ENCODE results near the gene TPST2.

The TPST2 gene

DNA sequence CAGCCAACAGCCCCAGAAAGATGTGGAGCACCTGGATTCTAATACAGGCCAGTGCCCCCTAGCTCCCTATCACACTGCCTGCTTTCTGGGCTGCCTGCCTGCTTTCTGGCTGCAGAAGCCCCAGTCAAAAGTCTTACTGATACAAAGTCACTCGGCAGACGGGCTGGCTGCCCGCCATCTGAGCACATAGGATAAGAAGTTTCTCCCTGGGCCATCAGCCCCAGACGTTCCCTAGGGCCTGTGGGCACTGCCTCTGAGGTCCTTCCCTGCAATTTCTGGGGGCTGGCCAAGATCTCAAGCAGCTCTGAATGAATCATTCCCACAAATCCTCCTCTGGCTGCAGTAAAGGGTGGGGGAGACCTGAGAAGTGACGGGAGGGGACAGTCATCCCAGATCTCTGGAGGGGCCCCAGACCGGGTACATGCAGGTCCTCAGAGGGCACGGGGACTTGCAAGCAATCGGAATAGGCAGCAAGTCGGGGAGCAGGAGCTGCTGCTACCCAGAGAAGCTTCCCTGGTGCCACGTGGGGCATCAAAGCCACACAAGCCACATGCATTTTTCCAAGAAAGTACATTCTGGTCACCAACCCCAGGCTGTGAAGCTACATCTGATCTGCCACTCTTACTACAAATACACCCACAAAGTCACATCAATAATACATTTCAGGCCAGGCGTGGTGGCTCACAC, 4.7 kb downstream of the TPST2 start:
- peak; percentile 39 for DNase-seq (ENCODE audit: low read depth)
- H3K4me3 ChIP-seq (ENCODE audit: low read depth, low read length): no peak overlapping the region

- no peak for DNase-seq (ENCODE audit: low read depth)
- H3K4me3 ChIP-seq (ENCODE audit: low read depth, low read length): no peak overlapping the region
Measured at GRCh38 chr22:26584010-26584409, 5.9 kb downstream of the TPST2 start.

DNA sequence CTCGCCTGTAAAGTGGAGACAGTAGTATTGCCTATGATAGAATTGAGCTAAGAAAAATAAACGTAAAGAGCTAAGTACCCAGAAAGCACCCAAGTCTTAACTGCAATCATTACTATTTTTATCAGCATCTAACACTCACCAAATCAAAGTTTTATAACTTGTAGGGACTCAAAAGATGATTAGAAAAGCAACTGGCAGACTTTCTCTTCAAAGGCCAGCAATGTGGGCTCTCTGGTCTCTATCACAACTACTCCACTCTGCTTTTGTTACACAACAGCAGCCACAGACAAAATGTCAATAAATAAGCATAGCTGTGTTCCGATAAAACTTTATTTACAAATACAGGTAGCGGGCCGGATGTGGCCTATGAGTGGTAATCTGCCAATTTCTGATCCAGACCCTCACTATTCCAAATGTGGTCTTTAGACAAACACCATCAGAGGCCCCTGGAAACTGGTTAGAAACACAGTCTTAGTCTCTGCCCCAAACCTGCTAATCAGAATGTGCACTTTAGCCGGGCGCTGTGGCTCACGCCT, 8.2 kb downstream of the TPST2 start:
- H3K4me3 ChIP-seq (ENCODE audit: low read depth, low read length): no peak overlapping the region
- DNase-seq (ENCODE audit: low read depth): no peak

GRCh38 chr22:26581026-26581425, 8.9 kb downstream of the TPST2 start:
- DNase-seq (ENCODE audit: low read depth): no peak
- H3K4me3 ChIP-seq (ENCODE audit: low read depth, low read length): no peak overlapping the region

DNA sequence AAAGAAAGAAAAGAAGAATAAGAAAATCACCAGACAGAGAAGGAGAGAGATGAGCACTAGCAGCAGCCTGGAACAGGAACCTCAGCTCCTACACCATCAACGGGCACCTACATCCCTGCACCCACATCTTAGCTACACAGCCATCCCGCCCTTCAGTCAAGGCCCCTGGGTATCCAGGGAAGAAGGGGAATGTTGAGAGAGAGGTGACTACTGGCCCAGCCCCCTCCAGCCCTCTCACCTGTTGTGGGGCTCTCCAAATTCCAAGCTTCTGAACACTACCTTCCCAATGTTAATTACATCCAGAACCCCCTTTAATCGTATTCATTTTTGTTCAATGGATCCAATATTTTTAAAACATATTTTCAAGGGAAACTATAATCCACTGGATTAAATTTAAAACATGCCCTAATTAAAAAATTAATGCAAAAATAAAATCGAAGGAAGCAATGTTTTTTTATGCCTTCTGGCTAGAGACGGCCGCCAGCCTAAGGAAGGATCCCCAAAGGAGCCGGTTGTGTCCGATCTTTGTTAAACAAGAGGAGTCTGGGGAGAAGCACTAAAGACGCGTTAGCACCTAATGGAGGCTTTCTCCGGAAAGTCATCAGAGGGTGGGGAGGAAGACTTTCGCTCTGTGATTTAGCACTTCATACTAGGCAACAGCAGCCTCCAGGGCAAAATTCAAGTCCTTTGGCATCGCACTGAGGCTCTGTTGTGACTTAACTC, 9.5 kb downstream of the TPST2 start:
- H3K4me3 ChIP-seq (ENCODE audit: low read depth, low read length): no peak overlapping the region
- DNase-seq (ENCODE audit: low read depth): no peak

DNA sequence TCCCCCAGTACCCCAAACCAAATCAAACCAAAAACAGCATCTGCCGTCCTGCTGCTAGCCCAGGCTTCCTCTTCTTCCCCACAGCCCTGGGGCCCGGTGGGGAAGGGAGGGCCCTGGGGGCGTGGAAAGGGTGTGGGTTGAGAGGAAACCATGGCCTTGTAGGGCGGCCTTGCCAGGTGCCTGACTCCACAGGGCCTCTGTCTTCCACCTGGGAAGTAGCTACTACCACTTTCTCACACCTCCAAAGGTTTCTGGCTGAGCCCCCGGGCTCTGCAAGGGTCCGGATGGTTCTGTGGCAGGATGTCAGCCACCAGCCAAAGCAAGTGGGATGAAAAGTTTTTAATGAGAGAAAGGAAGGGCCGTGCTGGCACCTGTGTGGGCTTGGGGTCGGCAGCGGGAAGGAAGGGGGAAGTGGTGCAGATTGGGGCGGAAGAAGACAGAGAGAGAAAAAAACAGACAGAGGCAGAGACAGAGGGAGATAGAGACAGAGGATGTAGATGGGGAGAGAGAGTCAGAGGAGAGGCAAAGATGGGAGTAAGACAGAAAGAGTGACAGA, 10.5 kb downstream of the TPST2 start:
- DNase-seq (ENCODE audit: low read depth): no peak
- no peak overlapping the region for H3K4me3 ChIP-seq (ENCODE audit: low read depth, low read length)

DNA sequence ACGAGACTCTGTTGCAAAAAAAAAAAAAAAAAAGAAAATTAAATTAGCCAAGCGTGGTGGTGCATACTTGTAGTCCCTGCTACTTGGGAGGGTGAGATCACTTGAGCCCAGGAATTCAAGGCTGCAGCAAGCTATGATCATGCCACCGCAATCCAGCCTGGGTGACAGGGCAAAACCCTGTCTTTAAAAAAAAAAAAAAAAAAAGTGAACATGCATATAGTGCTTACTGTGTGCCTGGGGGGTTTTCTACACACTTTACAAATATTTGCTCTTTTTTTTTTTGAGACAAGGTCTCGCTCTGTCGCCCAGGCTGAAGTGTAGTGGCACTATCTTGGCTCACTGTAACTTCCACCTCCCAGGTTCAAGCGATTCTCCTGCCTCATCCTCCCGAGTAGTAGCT, 12.9 kb downstream of the TPST2 start:
- H3K4me3 ChIP-seq (ENCODE audit: low read depth, low read length): no peak overlapping the region
- no peak for DNase-seq (ENCODE audit: low read depth)

DNA sequence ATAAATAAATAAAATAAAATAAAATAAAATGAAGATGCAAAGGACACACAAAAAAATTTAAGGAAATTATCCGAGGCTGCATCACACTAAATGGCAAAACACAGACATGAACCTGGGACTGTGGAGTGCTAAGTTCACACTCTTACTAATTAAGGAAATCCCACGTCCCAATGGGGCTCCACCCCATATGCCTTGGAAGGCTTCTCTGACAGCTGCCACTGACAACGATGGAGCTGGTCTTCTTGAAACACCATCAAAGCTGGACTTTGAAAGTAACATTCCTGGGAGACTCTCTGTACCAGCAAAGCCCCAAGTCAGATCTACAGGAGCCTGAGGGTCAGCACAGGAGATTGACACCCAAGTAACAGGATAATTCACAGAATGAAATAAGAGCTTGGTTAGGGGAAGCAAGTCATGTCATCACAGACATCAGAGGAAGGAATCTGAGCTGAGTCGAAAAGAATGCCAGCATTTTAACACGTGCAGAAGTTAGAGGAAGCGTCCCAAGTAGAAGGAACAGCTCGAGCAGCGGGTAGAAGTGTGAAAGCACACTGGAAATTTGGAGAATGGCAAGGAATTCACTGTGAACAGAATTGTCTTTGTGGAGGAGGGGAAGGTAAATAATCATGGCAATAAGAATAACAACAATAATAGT, 13.8 kb downstream of the TPST2 start:
- no peak for DNase-seq (ENCODE audit: low read depth)
- H3K4me3 ChIP-seq (ENCODE audit: low read depth, low read length): no peak overlapping the region

GRCh38 chr22:26574001-26574723, 15.8 kb downstream of the TPST2 start:
- no peak overlapping the region for H3K4me3 ChIP-seq (ENCODE audit: low read depth, low read length)

GRCh38 chr22:26573026-26573662, 16.8 kb downstream of the TPST2 start:
- peak; percentile 23 for DNase-seq (ENCODE audit: low read depth)
- no peak overlapping the region for H3K4me3 ChIP-seq (ENCODE audit: low read depth, low read length)

More at GRCh38 chr22:26574001-26574723, 15.8 kb downstream of the TPST2 start:
- no peak for DNase-seq (ENCODE audit: low read depth)

DNA sequence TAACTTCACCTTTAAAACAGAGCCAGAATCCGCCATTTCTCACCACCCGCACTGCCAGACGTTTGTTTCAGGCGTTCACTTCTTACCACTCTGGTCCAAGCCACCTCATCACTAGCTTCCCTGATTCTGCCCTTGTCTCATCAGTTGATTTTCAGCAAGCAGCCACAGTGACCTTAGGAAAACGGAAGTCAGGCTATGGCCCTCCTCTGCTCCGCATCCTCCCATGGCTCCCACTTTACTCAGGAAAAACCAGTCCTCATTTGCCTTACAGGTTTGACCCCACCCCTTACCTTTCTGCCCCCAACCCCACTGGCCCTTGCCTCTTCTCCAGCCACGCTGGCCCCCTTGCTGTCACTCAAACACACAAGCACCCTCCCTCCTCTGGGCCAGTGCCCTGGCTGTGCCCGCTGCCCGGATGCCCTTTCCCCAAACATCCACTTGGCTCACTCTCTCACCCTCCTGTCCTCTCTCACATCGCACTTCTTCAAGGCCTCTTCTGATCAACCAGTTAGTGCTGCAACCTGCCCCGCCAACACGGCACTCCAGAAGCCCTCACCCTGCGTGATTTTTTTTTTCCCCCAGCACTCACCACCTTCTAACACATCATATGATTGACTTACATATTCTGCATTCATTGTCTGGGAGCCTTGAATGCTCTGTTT, 18.9 kb downstream of the TPST2 start:
- H3K4me3 ChIP-seq (ENCODE audit: low read depth, low read length): no peak overlapping the region
- DNase-seq (ENCODE audit: low read depth): no peak

- no peak overlapping the region for H3K4me3 ChIP-seq (ENCODE audit: low read depth, low read length)
- no peak for DNase-seq (ENCODE audit: low read depth)
Measured at GRCh38 chr22:26570115-26570514, 19.8 kb downstream of the TPST2 start.

DNA sequence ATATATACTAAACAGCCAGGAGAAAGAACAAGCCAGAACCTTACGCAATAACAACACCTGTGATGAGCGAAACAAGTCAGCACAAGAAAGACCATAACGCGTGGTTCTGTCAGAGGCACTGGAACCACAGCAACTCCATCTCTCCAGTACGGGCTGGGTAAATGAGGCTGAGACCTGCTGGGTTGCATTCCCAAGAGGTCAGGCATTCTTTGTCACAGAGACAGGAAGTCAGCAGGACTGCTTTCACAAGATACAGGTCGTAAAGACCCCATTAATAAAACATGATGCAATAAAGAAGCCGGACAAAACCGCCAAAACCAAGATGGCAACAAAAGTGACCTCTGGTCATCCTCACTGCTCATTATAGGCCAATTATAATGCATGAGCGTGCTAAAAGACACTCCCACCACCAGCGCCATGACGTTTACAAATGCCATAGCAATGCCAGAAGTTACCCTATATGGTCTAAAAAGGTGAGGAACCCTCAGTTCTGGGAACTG, 21.7 kb downstream of the TPST2 start:
- H3K4me3 ChIP-seq (ENCODE audit: low read depth, low read length): no peak overlapping the region

DNA sequence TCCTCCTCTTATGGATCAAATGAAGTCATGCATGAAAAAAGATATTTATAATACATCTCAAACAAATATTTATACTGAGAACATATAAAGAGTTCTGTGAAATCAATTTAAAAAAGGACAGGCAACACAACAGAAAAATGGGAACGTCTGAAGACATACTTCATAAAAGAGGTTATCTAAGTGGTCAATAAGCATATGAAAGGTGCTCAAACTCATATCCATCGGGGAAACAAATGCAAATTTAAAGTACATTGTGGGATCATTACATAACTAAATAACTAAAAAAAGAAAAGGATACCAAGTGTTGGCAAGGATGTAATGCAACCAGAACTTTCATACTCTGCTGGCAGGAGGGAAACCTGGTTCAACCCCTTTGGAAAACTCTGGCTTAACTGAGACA, 22.3 kb downstream of the TPST2 start:
- no peak for DNase-seq (ENCODE audit: low read depth)
- H3K4me3 ChIP-seq (ENCODE audit: low read depth, low read length): no peak overlapping the region

More for the DNA sequence above, 21.7 kb downstream of the TPST2 start:
- DNase-seq (ENCODE audit: low read depth): no peak

DNA sequence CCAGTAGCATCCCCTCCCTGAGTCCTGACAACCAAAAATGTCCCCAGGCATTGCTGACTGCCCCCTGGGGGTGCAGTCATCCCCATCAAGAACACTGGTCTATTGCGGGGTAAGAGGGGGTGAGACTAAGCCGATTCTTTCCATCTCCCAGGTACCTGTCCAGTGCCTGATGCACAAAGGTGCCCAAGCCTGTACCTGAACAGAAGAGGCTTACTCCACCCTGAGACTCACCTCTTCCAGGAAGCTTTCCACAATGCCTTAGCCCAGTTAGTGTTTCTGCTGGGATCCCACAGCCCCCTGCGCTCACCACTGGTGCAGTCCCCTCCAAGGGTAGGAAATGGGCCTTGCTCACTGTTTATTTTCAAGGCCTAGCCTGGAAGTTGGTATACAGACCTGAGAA, 22.9 kb downstream of the TPST2 start:
- H3K4me3 ChIP-seq (ENCODE audit: low read depth, low read length): no peak overlapping the region
- DNase-seq (ENCODE audit: low read depth): no peak

- H3K4me3 ChIP-seq (ENCODE audit: low read depth, low read length): no peak overlapping the region
- DNase-seq (ENCODE audit: low read depth): no peak
Measured at GRCh38 chr22:26565889-26566288, 24.0 kb downstream of the TPST2 start.

GRCh38 chr22:26565181-26565580, 24.8 kb downstream of the TPST2 start:
- no peak for DNase-seq (ENCODE audit: low read depth)
- H3K4me3 ChIP-seq (ENCODE audit: low read depth, low read length): no peak overlapping the region

DNA sequence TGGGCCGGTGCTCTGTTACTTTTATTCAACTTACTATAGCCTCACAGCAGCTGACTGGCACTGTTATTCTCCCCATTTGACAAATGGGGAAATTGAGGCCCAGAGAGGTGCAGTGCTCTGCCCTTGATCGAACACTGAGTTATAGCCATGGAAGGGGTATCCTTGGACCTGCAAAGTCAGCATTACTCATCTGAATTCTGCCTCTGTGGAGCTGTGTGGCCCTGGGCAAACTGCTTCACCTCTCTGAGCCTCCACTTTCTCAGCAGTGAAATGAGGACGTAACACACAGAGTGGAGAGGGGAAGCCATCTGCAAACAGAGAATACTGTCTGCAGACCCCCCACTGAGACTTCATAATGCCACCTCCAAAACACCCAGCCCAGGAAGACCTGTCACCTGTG, 25.3 kb downstream of the TPST2 start:
- DNase-seq (ENCODE audit: low read depth): no peak
- no peak overlapping the region for H3K4me3 ChIP-seq (ENCODE audit: low read depth, low read length)

Data from skeletal muscle cell (primary cell).